Liver (tissue), 3 donors: ENCODE data around the gene TEX44.

Experiments used
- CTCF ChIP-seq: fragments of 150-350 bp; IDR thresholded peaks from 2 replicates; pipeline ENCODE4 v1.5.1; 2017; ENCODE audit warnings: improper control_type of control experiment, low read depth, low read length; ENCODE audit not compliant: missing input control
- EGR1 ChIP-seq, 2 donors: IDR thresholded peaks; 2 replicates each; pipeline ENCODE4 v1.6.1; 2016 to 2018; ENCODE audit warnings: antibody characterized with exemption in 2 of 2, low read depth in 2 of 2
- GABPA ChIP-seq, 2 donors: IDR thresholded peaks in 1 of 2; conservative IDR thresholded peaks in 1 of 2; 2 replicates each; pipeline ENCODE4 v1.6.1; 2016; ENCODE audit warnings: antibody characterized with exemption in 2 of 2, mild to moderate bottlenecking in 1 of 2, moderate library complexity in 1 of 2
- HNF4G ChIP-seq: IDR thresholded peaks from 2 replicates; pipeline ENCODE4 v1.6.1; 2016; ENCODE audit warnings: antibody characterized with exemption
- JUND ChIP-seq, 2 donors: IDR thresholded peaks; 2 replicates each; pipeline ENCODE4 v1.6.1; 2016; ENCODE audit warnings: antibody characterized with exemption in 2 of 2
- NR2F2 ChIP-seq: IDR thresholded peaks from 2 replicates; pipeline ENCODE4 v1.6.1; 2016; ENCODE audit warnings: antibody characterized with exemption
- RAD21 ChIP-seq, 2 donors: IDR thresholded peaks; 2 replicates each; pipeline ENCODE4 v1.6.1; 2016; ENCODE audit warnings: antibody characterized with exemption in 2 of 2, mild to moderate bottlenecking in 2 of 2
- RXRA ChIP-seq, 2 donors: IDR thresholded peaks; 2 replicates each; pipeline ENCODE4 v1.6.1; 2017 to 2018; ENCODE audit warnings: antibody characterized with exemption in 2 of 2, mild to moderate bottlenecking in 1 of 2
- SP1 ChIP-seq: IDR thresholded peaks from 2 replicates; pipeline ENCODE4 v1.6.1; 2018; ENCODE audit warnings: antibody characterized with exemption, mild to moderate bottlenecking
- TAF1 ChIP-seq: conservative IDR thresholded peaks from 2 replicates; pipeline ENCODE4 v1.6.1; 2016; ENCODE audit warnings: antibody characterized with exemption, mild to moderate bottlenecking
- ZBTB33 ChIP-seq: IDR thresholded peaks from 2 replicates; pipeline ENCODE4 v1.6.1; 2016; ENCODE audit warnings: antibody characterized with exemption
- TF ChIP-seq, protein P1 (sequence below): IDR thresholded peaks from 2 replicates; pipeline ENCODE4 v1.6.1; 2016; ENCODE audit warnings: antibody characterized with exemption
- TF ChIP-seq, protein P2 (sequence below): IDR thresholded peaks from 2 replicates; pipeline ENCODE4 v1.6.1; 2016; ENCODE audit warnings: antibody characterized with exemption, mild to moderate bottlenecking
- TF ChIP-seq, protein P3 (sequence below): IDR thresholded peaks from 2 replicates; pipeline ENCODE4 v1.6.1; 2016; ENCODE audit warnings: antibody characterized with exemption
- donor health status: healthy.
- donor health status: healthy.

DNA sequence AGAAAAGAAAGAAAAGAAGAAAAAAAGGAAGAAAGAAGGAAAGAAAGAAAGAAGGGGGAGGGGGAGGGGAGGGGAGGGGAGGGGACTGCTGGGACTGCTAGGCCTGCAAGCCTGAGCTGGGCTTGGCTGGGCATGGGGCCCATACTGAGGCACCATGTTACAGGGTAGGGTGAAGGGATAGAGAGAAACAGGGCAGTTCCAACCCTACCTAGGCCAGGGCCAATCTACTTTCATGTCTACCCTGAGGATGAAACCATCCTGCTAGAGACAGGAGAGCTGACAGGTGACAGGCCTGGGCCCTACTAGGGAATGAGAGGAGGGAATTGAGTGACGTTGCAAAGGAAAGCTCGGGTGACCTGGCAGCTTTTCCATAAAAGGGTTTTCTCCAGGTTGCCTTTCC, 41.7 kb downstream of the TEX44 start:
- TF ChIP-seq CTCF: no peak
- no peak for TF ChIP-seq SP1
- no peak for TF ChIP-seq JUND (IDR thresholded peaks at IDR 0.05)
- no peak for TF ChIP-seq GABPA (IDR thresholded peaks at IDR 0.05 in 1 of 2, conservative IDR thresholded peaks at IDR 0.05 in 1 of 2)
- TF ChIP-seq, protein P1, sequence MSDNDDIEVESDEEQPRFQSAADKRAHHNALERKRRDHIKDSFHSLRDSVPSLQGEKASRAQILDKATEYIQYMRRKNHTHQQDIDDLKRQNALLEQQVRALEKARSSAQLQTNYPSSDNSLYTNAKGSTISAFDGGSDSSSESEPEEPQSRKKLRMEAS: no peak
- TF ChIP-seq TAF1: no peak
- TF ChIP-seq NR2F2: no peak
- TF ChIP-seq, protein P2, sequence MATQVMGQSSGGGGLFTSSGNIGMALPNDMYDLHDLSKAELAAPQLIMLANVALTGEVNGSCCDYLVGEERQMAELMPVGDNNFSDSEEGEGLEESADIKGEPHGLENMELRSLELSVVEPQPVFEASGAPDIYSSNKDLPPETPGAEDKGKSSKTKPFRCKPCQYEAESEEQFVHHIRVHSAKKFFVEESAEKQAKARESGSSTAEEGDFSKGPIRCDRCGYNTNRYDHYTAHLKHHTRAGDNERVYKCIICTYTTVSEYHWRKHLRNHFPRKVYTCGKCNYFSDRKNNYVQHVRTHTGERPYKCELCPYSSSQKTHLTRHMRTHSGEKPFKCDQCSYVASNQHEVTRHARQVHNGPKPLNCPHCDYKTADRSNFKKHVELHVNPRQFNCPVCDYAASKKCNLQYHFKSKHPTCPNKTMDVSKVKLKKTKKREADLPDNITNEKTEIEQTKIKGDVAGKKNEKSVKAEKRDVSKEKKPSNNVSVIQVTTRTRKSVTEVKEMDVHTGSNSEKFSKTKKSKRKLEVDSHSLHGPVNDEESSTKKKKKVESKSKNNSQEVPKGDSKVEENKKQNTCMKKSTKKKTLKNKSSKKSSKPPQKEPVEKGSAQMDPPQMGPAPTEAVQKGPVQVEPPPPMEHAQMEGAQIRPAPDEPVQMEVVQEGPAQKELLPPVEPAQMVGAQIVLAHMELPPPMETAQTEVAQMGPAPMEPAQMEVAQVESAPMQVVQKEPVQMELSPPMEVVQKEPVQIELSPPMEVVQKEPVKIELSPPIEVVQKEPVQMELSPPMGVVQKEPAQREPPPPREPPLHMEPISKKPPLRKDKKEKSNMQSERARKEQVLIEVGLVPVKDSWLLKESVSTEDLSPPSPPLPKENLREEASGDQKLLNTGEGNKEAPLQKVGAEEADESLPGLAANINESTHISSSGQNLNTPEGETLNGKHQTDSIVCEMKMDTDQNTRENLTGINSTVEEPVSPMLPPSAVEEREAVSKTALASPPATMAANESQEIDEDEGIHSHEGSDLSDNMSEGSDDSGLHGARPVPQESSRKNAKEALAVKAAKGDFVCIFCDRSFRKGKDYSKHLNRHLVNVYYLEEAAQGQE: no peak
- TF ChIP-seq, protein P3, sequence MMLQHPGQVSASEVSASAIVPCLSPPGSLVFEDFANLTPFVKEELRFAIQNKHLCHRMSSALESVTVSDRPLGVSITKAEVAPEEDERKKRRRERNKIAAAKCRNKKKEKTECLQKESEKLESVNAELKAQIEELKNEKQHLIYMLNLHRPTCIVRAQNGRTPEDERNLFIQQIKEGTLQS: no peak
- no peak for TF ChIP-seq EGR1 (IDR thresholded peaks at IDR 0.05; ENCODE audit: low read depth in 2 of 2)
- TF ChIP-seq HNF4G: no peak
- no peak for TF ChIP-seq RAD21 (IDR thresholded peaks at IDR 0.05)
- no peak for TF ChIP-seq ZBTB33
- TF ChIP-seq RXRA (IDR thresholded peaks at IDR 0.05): no peak
